ENCODE results near the gene PSMA8.
"Not testable (repeated sequence)": the region's sequence is repeated elsewhere in the genome, so short reads cannot be mapped to it uniquely, and the experiment has no call there.

Gene PSMA8

DNA sequence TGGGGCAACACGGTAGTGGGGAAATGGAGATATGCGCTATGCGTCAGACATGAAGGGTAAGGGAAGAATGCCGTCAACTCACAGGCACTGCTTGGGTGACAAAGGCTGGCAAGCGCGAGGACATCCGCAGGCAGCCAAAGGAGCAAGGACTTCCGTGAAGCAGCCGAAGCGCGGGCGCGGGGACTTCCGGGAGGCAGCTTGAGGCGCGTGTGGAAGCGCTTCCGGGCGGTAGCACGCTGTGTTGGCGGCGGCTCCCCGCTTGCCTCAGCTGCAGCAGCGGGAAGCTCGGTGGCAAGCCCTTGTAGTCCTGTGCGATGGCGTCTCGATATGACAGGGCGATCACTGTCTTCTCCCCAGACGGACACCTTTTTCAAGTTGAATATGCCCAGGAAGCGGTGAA, at the start of gene PSMA8:
PSMA8 (plus strand) TSS at position 218 of the 400 bp plus-strand sequence; CDS start at position 315, 97 bp downstream.
- peak in 1 of 2 donors; percentile 38 for DNase-seq (ENCODE audit: low read depth in 1 of 2, low spot score in 1 of 2)

DNA sequence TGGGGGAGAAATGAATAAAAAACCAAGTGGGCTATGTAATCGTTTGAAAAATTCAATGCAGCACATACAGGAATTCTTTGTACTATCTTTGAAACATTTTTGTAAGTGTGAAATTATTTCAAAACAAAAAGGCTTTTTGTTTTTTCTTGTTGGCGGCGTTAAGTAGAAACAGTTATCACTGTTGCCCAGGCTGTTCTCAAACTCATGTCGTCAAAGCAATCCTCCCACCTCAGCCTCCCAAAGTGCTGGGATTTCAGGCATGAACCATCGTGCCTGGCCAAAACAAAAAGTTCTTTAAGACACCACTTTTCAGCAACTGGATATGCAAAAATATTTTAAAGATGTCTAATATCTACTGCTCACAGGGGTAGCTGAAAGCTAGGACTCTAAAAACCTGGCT, 48.6 kb upstream of the PSMA8 start:
- no peak for DNase-seq (ENCODE audit: low read depth in 1 of 2, low spot score in 1 of 2)

DNA sequence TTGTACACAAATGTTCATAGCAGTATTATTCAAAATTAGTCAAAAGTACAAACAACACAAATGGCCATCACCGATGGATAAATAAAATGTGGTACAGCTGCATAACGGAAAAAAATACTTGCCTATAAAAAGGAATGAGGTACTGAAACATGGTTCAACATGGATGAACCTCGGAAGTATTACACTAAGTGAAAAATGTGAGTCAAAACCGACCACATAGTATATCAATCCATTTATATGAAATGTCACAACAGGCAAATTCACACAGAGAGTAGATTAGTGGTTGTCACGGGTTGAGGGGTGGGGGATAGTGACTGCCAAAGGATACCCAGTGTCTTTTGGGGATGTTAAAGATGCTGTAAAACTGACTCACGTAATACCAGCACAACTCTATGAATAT, 46.7 kb upstream of the PSMA8 start:
- no peak for DNase-seq (ENCODE audit: low read depth in 1 of 2, low spot score in 1 of 2)

DNA sequence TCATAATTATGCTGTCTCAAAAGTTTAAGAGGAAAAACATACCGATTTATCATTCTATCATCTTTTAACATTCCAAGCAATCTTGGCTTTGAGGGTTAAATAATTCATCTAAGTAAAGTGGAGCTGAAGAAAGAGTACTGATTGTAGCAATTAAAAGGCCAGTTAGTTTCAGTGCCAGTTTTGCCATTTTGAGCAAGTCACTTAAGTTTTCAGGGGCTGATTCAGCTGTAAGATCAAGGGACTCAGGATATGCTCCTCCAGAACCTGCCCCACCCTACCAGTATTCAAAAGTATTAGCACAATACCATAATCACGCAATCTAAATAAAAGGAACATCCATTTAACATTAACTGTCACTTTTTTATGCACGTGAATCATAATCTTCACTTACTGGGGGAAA, 45.2 kb upstream of the PSMA8 start:
- no peak for DNase-seq (ENCODE audit: low read depth in 1 of 2, low spot score in 1 of 2)

DNA sequence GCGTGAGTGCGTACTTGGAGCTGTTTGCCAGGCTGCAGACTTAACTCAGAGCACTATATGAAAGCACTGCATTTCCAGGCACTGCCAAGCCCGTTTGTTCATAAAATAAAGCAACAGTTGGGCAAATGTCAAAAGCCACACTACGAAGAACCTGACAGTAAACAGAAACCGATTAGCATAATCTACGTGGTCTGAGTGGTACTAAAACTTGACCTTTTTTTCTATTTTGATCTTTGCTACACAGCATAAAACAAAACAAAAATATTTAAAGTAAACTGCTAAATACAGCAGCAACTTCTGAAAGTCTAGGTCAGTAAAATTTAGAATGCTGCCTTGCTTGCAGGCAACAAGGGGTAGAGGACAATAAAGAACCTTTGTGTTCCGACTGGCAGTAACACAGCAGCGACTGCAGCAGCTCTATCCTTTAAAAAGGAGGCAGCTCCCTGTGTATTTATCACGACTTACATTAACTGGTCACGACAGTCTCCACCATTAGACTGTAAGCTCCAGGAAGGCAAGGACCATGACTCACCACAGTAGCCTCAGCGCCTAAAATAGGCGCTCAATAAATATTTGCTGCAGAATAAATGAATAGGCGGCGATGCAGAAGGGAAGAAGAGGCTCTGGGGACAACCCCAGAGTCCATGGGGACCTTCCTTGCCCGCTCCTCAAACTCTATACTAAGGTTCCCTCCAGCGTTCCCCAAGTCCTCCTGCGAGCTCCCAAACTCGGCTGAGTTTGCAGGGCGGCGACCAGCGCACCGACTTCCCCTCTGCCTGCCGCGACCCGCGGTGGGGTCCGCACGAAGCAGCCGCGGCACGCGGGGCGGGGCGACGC, 44.2 kb upstream of the PSMA8 start:
- DNase-seq (ENCODE audit: low read depth in 1 of 2, low spot score in 1 of 2): no peak

DNA sequence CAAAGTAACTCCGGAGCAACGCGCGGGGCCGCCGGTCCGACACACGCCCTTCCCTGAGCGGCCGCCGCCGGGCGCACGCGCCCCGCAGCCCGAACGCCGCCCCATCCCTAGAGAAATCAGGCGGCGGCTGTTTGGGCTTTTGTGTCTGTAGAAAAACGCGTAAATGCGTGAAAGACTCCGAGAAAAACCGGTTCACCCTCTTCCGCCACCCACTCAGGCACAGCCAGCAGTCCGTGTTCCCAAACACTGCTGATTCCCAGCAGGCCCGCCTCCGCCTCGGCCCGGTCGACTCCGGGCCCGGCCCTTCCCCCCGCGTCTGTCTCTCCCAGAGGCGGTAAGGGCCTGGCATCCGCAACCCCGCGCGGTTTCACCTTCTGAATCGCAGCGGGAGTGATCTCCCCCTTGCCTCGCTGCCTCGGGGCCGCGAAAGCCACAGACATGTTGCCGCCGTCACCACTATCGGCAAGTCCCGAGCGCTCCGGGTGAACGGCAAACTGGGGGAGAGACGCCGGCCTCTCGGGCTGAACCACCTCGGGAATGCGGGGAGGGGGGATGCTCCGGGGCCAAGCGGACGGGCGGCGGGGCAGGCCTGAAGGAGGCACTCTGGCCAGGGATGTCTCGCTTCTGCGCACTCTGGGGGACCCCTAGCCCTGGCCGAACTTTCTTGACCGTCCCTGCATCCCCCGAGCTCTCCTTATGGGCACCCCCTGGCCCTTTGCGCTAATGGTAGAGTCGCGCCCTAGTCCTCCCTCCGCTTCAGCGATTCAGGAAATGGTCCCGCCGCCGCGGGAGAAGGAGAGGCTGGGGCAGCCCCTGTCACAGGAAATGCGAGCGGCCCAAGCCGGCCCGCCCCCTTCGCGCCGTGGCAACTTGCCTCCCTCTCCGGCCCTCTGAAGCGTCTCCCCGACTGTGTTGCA, 43.3 kb upstream of the PSMA8 start, which contains the start of gene SS18:
SS18 (minus strand) TSS at position 484 of the 917 bp plus-strand sequence; CDS start at position 440, 44 bp downstream.
- DNase-seq (ENCODE audit: low read depth in 1 of 2, low spot score in 1 of 2): peak; percentile 79 to 81

DNA sequence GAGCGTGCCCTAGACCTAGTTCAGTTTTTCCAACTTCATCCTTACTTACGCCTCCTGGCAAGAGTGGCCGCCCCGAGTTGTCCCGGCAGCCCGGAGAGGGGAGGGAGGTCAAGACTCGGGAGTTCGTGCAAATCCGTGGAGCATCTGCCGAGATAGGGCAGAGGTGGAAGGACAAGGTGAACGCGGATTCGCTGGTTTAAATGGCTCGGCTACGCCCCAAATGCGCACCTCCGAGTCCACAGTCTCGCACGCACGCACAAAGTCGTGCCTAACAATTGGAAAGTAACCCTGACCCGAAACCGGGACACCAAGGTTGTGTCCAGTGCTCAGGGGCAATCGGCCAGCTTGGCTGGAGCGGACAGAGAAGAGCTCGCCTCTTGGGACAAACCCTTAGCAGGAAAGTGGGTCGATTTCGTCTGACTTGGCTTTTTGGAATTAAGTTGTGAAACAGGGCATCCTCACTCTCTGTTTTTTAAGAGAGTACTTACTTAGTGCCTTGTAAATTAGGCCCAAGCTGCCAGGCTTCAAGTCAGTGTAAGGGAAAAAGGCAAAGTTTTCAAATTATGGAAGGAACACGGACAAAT, 42.5 kb upstream of the PSMA8 start:
- no peak for DNase-seq (ENCODE audit: low read depth in 1 of 2, low spot score in 1 of 2)

DNA sequence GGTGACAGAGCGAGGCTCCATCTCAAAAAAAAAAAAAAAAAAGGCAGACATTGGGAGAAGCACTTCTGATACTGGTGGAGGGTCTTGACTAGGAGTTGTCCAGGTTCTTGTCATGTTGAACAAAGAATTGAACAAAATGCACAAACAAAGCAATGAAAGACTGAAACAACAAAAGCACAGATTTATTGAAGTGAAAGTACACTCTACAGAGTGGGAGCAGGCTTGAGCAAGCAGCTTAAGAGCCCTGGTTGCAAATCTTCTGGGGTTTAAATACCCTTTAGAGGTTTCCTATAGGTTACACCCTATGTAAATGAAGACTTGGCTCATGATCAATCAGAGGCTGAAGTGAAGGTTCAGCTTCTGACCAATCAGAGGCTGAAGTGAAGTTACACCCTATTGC, 36.8 kb upstream of the PSMA8 start:
- no peak for DNase-seq (ENCODE audit: low read depth in 1 of 2, low spot score in 1 of 2)

DNA sequence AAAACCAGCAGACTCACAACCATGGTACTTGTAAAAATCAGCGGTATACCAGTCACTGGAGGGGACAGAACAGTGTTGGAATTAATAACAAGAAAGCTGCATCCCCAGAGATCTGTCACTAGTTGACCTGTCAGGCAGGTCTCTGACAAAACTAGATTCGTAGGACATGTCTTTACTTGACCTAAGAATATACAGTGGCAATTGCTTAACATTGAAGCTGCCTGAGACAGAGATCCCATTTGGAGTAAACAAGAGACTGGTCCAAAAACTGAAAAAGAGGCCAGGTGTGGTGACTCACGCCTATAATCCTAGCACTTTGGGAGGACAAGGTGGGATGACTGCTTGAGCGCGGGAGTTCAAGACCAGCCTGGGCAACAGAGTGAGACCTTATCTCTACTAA, 36.1 kb upstream of the PSMA8 start:
- no peak for DNase-seq (ENCODE audit: low read depth in 1 of 2, low spot score in 1 of 2)

DNA sequence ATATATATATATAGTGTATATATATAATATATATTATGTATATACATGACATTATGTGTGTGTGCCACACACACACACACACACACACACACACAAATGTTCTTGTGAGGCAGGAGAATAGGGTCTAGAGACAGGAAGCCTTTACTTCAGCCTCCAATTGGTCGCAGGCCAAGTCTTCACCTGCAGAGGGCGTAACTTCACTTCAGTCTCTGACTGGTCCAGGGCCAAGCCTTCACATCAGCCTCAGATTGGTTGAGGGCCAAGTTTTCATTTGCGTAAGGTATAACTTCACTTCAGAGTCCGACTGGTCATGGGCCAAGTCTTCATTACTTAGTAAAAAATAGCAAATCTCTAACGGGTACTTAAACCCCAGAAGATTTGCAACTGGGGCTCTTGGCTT, 30.1 kb upstream of the PSMA8 start:
- no peak for DNase-seq (ENCODE audit: low read depth in 1 of 2, low spot score in 1 of 2)

DNA sequence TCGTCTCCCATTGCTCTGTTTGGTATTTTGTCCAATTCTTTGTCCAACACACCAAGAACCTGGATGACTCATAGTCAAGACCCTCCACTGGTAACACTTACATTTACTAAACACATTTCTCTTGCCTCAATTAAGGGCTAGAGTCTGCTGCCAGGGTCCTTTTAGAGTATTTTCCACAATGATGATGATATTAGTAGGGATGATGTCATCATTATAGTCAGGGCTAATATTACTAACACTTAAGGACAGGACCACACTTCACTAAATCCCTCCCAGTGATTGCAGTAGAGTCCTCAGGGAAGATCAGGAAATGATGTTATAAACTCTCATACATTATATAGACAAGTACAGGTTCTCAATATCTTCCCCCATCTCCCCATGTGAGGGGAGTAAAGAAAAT, 29.6 kb upstream of the PSMA8 start:
- no peak for DNase-seq (ENCODE audit: low read depth in 1 of 2, low spot score in 1 of 2)

DNA sequence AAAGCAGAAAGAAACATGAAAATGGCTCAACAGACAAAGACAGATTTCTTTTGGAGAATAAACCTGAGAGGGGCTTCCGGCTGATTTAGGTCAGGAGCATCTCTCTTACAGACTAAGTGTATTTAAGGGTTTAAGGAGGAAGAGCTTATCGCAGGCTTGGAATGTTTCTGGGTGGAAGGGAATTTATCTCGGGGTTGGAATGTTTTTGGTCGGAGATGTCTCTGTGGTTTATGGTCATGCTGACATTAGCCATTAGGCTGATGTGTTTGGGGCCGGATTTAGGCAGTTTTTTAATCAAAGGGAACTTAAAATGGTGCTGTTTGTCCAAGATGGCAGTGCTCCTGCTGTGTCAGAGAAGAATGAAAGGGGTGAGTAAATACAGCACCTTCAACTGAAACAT, 14.4 kb upstream of the PSMA8 start:
- DNase-seq (ENCODE audit: low read depth in 1 of 2, low spot score in 1 of 2): no peak

DNA sequence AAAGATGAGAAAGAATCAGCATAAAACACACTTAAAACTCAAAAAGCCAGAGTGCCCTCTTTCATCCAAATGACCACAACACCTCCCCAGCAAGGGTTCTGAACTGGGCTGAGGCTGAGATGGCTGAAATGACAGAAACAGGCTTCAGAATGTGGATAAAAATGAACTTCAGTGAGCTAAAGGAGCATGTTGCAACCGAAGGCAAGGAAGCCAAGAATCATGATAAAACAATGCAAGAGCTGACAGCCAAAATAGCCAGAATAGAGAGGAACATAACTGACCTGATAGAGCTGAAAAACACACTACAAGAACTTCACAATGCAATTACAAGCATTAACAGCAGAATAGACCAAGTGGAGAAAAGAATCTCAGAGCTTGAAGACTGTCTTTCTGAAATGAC, 12.2 kb upstream of the PSMA8 start:
- DNase-seq (ENCODE audit: low read depth in 1 of 2, low spot score in 1 of 2): no peak

DNA sequence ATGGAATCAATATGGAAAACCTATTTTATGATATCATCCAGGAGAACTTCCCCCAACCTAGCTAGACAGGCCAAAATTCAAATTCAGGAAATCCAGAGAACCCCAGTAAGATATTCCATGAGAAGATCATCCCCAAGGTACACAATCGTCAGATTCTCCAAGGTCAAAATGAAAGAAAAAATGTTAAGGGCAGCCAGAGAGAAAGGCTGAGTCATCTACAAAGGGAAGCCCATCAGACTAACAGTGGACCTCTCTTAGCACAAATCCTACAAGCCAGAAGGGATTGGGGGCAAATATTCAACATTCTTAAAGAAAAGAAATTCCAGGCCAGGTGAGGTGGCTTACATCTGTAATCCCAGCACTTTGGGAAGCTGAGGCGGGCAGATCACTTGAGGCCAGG, 11.7 kb upstream of the PSMA8 start:
- DNase-seq (ENCODE audit: low read depth in 1 of 2, low spot score in 1 of 2): not testable (repeated sequence)

DNA sequence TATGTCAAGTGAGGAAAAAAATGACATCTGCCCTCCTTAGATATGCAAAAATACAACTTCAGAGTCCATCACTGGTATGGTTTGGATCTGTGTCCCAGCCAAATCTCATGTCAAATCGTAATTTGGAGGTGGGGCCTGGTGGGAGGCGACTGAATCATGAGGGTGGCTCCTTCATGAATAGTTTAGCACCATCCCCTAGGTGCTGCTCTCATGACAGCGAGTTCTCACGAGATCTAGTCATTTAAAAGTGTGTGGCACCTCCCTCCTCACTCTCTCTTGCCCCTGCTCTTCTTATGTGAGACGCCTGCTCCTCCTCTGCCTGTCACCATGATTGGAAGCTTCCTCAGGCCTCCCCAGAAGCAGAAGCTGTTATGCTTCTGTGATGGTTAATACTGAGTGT, 5.9 kb upstream of the PSMA8 start:
- DNase-seq (ENCODE audit: low read depth in 1 of 2, low spot score in 1 of 2): no peak

DNA sequence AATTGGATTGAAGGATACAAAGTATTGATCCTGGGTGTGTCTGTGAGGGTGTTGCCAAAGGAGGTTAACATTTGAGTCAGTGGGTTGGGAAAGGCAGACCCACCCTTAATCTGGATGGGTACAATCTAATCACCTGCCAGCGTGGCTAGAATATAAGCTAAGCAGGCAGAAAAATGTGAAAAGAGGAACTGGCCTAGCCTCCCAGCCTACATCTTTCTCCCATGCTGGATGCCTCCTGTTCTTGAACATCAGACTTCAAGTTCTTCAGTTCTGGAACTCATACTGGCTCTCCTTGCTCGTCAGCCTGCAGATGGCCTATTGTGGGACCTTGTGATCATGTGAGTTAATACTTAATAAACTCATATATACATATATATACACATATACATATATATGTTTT, 5.5 kb upstream of the PSMA8 start:
- not testable (repeated sequence) for DNase-seq (ENCODE audit: low read depth in 1 of 2, low spot score in 1 of 2)

DNA sequence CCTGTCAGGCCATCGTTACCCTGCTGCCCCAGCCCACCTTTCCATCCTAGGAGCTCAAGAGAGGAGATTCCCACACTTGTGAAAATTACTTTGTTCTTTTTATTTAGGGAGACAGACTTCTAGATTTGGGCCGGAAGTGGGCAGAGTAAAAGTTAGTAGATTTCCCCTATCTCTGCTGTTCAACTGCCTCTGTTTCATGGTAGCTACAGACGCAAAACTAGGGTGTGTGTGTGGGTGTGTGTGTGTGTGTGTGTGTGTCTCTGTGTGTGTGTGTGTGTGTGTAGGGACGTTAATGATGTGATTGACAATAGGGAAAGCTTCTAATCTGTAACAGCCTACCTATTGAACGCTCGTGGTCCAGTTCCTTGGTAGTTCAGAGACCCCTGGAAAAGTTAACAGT, 438 bp downstream of the PSMA8 start:
- DNase-seq (ENCODE audit: low read depth in 1 of 2, low spot score in 1 of 2): no peak

DNA sequence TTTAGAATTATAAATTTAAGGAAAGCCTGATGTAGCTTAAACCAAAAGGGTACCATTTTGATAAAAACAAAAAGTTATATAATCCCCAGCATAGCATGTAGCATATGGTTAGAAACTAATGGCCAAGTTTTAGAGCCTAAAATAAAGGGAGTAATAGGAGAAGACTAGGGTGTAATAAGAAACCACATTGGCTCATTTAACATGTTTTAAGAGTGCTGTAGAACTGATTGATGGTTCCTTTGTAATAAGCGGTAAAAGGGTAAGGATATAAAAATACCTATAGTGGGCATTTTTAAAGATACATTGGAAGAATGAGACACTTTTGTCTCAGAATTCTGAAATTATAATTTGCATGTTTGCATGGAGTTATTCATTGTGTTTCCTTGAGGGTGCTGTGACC, 1.9 kb downstream of the PSMA8 start:
- no peak for DNase-seq (ENCODE audit: low read depth in 1 of 2, low spot score in 1 of 2)

DNA sequence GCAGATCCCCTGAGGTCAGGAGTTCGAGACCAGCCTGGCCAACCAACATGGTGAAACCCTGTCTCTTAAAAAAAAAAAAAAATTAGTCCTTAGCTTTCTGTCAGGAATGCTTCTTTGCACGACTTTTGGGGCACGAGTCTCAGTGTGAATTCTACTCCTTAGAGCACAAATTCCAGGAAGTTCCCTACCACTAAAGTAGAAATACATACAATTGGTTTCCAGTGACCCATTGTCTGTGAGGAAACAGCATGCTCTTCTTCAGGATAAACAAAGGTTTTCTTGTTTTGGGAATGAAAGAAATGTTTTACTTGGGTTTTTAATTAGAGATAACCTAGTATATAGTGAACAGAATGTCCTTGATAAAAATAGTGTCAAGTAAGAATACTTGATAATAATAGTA, 23.7 kb downstream of the PSMA8 start:
- no peak for DNase-seq (ENCODE audit: low read depth in 1 of 2, low spot score in 1 of 2)

DNA sequence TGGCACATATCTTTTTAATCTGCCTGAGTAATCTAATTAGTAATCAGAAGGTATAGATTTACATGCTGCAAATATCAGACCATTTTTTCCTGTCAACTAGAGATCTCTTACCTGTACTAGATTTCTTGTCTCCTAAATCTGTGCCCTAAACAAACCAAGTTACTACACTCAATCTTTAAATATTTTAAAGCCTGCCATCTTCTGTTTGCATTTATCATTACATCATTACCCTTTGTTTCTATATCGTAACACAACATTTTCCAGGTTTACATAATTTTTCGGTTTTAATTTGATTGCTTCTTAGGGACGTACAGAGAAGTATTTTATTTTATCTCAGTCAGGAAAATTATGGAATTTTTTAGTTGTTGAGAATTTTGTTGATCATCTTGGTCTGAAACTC, 25.7 kb downstream of the PSMA8 start:
- DNase-seq (ENCODE audit: low read depth in 1 of 2, low spot score in 1 of 2): no peak

DNA sequence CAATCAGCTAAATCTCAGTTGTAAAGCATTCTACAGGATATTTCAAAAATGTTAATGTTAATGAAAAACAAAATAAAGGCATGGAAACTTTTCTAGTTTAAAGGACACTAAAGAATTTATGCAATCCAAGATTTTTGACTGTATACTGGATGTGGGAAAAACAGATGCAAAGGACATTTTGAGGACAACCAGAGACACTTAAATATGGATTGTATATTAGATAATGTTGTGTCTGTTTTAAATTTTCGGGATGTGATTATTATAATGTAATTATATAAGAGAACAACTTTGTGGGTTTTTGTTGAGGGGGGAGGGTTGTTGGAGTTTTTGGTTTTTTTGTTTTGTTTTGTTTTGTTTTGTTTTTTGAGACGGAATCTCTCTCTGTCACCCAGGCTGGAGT, 30.9 kb downstream of the PSMA8 start:
- DNase-seq (ENCODE audit: low read depth in 1 of 2, low spot score in 1 of 2): no peak

DNA sequence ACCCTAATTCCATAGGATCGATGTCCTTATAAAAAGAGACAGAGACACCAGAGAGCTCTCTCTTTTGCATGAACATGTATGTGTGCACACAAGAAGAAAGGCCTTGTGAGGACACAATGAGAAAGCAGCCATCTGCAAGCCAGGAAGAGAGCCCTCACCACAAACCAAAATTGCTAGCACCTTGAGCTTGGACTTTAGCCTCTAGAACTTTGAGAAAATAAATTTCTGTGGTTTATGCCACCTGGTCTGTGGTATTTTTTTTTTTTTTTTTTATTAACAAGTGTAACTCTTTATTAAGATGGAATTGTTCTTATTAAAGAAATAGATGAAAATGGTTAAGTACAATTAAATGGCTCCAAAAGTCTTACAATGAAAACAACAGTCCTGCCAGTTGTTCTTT, 33.9 kb downstream of the PSMA8 start:
- DNase-seq (ENCODE audit: low read depth in 1 of 2, low spot score in 1 of 2): not testable (repeated sequence)

Measured in activated T-helper 1 cell treated with anti-CD3 and anti-CD28 coated beads, Interleukin-2, amount 50 U/mL, for 16 hours (primary cell).